Stimulated activated CD4-positive, alpha-beta T cell treated with anti-CD3 and anti-CD28 coated beads, Interleukin-15, amount 100 ng/mL, for 48 hours (primary cell): ENCODE results near the gene ANAPC10.
"Not testable (repeated sequence)": the region's sequence is repeated elsewhere in the genome, so short reads cannot be mapped to it uniquely, and the experiment has no call there.

Experiments
- DNase-seq, 2 donors: peaks; one replicate each; pipeline ENCODE4 v3.0.0-alpha.2; 2020; ENCODE audit warnings: low read depth in 2 of 2

Gene ANAPC10, protein sequence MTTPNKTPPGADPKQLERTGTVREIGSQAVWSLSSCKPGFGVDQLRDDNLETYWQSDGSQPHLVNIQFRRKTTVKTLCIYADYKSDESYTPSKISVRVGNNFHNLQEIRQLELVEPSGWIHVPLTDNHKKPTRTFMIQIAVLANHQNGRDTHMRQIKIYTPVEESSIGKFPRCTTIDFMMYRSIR

DNA sequence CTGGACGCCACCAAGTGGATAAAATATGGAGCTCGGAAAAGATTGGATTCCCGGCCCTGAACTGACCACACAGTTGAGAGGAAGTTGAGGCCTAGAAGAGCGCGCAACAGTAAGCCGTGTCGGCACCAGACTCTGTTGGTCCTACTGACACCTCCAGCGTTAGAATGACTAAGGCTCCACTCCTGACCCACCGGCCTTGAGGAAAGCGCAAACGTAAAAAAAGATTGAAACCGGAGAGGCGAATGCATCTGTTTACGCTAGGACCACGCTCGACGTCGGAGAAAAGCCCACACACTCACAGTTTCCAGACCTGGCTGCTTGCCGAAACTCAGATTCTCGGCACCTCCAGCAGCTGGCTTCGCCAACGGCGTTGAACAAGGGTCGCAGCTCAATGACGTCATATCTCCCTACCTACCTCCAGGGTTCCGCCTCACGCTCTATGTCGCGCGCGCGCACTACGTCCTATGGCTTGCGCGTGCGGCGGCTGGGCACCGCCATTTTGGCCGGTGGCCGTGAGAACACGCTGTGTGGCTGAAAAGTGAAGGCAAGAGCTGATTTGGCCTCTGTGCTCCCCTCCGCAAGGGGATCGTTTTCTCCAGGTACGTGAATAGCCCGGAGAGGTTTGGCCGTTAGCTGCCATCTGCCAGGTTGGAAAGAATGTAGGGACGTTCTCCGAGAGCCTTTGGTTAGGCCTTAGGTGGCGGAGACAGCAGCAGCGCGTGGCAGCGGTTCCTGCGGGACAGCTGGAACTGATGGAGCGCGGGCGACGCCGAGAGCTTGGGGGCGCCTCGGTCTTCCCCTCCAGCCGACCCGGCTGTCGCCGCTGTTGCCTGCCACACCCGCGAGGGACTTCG is at the start of gene ANAPC10, which contains the start of gene ABCE1:
TSS of gene ANAPC10 (minus strand) at position 376 of the 854 bp plus-strand sequence. CDS start 2,097 bp downstream, outside the sequence.
TSS of gene ABCE1 (plus strand) at position 491 of the 854 bp plus-strand sequence. CDS start 6,102 bp downstream, outside the sequence.
- DNase-seq = peak; percentile 92 to 96

DNA sequence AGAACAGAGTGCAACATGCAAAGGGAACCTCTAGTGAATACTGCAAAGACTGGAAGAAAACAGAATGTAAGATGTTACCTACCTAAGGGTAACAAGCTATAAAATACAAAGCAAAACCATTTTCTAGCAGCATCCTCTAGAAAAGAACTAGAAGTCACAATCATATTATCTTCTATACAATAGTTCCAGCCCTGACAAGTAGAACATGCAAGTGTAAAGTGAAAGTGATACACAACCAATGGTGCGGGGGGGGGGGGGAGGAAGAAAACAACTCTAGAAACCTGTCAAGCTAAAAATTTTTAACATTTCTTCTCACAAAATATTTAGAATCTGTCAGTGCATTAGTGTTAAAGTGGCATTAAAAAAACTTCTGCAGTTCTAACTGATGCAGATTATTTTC is 38.2 kb upstream of the ANAPC10 start:
- DNase-seq = not testable (repeated sequence)

DNA sequence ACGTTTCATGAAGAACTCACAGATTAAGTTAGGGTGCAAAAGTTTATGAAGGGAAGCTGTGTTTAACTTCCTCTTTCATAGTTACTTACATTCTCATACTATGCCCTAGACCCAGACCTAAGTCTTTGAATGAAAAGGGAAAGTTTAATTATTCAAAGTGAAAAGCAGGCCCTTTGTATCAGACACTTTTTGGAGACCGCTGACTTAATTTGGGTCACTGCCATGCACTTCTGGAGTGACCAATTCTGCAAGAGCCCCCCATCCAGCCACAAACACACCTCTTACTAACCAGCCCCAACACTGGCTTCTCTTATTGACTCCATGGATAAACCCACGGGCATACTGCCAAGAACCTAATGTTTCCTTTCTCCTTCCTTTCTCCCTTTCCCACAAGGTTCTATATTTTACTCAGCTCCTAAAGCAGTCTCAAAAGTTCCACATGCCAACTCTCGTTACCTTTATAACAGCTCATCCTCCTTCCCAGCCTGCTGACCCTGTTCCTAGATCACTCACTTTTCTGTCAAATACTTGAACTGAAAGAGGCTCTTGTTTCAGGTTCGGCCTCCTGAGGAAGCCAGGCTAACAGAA is 34.6 kb upstream of the ANAPC10 start:
- DNase-seq = no peak

DNA sequence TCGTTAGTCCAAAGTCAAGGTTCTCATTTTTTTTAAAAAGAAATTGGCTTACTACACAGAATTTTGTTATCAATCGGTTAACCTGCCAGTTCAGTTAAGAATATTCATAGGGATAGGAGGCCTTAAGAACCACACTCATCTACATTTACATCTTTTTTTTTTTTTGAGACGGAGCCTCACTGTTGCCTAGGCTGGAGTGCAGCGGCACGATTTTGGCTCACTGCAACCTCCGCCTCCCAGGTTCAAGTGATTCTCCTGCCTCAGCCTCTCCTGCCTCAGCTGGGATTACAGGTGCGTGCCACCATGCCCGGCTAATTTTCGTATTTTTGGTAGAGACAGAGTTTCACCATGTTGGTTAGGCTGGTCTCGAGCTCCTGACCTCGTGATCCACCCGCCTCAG is 33.9 kb upstream of the ANAPC10 start:
- DNase-seq = no peak

DNA sequence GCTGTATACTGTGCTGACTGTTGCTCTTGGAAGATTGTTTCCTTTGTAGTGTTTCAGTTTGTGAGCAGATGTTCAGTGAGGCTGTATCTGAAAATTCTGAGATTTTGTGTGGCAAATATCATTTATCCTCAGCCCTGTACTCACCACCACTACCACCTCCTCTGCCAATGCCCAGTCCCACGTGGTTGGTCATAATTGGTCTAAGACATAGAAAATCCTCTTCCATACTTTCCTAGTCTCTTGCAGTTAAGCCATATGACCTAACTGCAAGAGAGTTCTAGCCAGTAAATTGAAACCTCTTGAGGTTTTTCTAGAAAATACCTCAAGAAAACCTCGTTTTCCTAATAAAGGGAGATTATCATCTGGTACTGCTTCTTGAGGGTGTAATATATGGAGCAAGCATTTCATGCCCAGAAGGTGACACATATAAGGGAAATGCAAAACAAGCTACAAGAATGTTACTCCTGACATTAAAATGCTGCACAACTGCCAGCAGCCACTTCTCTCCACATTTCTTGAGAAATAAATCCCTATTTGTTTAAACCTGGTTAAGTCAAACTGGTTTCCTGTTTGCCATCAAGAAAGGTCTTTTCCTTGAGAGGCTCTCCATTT is 32.9 kb upstream of the ANAPC10 start:
- no peak for DNase-seq

DNA sequence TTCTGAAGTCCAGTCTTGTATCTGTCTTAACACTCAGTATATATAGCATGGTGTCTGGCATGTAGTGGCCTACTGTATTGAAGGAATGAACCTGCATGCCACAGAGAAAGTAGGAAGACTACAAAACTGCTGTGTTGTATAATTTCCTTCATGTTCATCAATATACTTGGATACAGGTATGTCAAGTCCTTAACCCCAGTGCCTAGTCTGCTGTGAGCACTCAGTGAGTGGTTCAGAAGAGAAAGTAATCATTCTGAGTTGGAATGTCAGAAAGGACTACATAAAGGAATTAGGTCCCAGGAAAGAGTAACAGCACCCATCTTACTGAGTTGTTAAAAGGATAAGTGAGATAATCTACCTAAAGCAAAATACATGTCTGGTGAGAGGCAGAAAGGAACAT is 32.1 kb upstream of the ANAPC10 start:
- DNase-seq = no peak

DNA sequence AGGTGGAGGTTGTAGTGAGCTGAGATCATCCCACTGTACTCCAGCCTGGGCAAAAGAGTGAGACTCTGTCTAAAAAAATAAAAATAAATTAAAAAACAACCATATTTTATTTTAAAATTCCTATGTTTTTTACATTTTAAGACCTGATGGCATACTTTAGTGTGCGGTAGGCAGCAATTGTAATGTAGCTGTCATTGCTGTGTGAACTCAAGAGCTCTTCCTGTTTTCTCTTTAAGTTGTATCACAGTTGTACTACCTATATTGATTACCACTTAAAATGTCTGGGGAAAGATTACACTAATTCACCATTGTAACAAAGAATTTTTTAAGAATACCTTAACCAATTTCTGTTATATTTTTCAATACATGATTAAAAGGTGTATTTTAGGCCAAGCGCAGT is 27.4 kb upstream of the ANAPC10 start:
- no peak for DNase-seq

DNA sequence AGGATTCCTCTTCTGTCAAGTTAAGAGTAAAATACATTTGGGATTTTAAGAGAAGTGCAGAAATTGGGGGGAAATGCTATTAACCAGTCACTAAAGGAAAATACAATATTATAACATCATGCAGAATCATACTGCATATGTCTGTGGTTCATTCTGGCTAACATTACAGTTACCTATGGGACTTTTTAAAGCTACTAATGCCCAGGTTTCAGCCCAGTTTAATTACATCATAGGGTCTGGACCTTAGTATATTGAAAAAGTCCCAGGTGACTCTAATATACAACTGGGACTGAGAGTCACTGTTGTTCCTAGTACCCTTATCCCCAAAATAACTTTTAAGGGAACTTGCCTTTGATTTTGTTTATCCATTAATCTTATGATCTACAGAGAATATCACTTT is 10.1 kb upstream of the ANAPC10 start:
- no peak for DNase-seq

DNA sequence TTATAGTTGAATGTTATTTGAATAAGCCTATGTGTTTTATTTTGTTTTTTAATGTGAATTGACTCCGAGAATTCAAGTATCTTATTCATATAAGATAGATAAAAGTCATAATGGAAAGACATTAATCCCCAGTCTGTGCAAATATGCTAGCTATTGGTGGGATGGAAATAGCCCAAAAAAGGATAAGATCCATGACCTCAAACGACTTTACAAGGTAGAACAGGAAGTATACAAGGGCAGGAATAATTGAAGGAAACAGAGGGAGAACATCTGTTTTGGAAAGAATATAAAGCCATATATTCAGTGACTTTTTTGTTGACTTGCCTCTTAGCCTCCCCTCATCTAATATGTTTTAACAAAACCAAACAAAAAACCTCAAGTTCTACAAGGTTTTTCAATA is 9.1 kb upstream of the ANAPC10 start:
- no peak for DNase-seq

DNA sequence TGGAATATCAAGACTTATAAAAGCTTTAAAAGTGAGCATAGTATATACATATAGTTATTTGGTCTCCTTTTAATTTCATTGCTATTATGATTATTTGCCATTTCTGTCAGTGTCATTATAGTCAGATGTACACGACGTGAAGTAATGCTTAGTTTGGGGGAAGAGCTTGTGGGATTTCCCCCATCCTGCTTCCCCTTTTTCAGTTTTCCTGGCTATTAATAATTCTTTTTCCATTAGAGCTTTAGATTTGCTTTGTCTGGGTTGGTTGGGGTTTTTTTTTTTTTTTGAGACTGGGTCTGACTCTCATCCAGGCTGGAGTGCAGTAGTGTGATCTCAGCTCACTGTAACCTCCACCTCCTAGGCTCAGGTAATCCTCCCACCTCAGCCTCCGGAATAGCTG is 5.5 kb upstream of the ANAPC10 start:
- no peak for DNase-seq

DNA sequence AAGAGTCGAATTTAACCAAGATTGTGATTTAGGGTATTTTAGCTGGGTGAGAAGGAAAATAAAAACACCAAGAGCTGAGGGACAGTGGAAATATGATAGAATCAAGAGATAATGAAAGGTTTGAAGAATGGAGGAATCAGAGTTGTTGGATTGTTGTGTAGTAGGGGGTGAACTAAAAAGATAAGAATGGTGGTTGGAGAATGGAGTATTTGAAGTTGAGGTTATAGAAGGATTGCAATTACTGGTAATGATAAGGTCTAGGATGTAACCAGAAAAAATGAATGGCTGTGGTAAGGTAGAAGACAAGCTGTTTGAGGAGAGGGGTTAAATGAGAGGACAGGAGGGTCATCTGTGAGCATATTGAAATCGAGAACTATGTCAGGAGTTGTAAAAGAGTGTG is 4.6 kb upstream of the ANAPC10 start:
- no peak for DNase-seq

DNA sequence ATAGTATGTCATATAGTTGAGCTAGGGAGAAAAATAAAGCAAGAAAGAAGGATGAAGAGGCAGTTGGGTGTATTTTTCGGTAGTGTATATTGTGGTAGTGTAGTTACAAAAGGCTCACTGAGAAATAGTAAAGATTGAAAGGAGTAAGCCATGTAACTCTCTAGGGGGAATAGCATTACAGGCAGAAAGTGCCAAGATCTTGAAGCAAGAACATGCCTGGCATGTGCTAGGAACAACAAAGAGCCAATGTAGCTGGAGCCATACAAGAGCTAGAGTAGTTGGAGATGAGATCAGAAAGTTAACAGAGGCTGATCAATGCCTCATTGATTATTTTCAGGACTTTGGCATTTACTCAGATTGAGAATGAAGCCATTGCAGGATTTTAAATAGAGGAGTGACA is 3.1 kb upstream of the ANAPC10 start:
- DNase-seq = no peak

DNA sequence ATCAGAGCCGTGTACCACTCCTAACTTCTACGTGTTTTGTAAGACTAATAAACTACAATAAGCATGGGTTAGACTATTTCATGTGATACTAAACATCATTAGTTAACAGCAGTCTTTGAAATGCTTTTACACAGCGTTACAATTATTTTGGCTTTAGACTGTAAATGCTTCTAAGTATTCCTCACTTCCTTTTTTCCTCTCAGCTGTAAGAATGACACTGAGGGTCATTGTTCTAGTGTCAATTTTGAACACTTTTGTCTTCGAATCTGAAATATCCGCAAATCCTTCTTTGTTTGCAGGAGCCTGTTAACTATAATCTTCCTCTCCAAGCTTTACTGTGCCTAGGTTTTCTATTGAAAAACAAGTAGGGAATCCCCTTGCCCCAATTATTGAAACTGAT is 1.7 kb upstream of the ANAPC10 start:
- DNase-seq = no peak

DNA sequence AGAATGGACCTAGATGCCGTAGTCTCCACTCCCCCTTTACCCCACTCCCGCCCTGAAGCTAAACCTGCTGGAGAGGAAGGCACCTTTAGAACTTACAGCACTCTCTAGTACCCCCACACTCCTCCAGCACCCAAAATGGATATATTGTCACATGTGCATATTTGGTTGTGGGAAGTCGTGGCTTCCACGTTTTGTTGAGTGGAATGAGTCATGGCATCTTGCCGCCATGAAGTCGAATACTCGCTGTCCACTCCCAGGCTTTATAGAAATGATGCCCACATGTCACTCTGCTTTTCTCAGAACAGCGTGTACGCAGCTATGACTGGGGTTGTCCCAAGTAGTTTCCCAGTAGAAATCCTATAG is 660 bp upstream of the ANAPC10 start:
- peak; percentile 24 to 36 for DNase-seq

DNA sequence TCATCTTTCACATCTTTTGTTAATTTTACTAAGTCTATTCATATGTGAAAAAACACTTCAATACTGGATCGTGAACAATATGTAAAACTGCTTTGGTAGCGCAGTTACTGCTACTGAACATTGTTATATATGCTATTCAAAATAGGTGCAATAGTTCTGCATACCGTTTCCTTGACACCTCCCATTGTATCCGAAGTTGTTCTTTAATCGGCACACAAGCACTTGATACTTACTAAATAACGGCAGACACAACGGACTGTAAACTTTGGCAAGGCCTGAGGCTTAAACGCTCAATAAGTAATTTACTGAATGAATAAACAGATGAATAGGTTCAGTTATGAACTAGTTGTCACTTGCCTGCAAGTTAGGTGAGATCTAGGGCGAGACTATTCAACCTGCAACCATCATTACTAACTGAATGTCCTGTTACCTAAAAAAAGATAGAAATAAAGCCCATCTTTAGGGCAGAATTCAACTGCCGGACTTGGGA is 620 bp downstream of the ANAPC10 start:
- DNase-seq = no peak

DNA sequence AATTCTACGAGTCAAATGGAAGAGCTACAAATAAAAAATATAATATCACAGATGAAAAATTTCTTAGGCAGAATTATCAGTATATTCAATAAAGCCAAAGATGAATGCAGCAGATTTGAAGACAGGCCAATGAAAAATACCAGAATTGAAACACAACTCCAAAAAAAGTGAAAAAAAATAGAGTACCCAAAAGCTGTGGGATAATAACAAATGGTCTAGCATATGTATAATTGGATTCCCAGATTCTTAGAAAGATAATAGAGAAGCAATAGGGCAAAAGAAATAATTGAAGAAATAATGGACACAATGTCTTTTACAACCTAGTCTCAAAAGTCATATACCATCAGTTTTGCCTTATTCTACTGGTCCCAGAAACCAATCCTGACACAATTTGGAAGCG is 4.4 kb downstream of the ANAPC10 start:
- no peak for DNase-seq

DNA sequence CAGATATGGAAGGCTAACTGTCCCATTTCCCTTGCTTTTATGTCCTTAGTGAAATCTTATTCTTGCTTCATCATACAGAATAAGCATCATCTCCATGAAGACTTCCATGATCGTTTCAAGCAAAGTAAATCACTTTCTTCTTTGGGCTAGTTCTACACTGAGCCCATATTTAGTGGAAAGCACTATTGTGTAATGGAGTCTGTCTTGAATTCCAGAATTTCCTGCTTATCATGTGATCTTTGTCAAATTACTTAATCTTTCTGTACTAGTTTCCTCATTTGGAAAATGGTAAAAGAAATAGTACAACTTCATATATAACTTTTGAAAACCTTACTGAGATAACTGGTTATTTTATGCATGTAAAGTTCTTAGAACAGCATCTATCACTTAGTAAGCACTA is 7.6 kb downstream of the ANAPC10 start:
- no peak for DNase-seq

DNA sequence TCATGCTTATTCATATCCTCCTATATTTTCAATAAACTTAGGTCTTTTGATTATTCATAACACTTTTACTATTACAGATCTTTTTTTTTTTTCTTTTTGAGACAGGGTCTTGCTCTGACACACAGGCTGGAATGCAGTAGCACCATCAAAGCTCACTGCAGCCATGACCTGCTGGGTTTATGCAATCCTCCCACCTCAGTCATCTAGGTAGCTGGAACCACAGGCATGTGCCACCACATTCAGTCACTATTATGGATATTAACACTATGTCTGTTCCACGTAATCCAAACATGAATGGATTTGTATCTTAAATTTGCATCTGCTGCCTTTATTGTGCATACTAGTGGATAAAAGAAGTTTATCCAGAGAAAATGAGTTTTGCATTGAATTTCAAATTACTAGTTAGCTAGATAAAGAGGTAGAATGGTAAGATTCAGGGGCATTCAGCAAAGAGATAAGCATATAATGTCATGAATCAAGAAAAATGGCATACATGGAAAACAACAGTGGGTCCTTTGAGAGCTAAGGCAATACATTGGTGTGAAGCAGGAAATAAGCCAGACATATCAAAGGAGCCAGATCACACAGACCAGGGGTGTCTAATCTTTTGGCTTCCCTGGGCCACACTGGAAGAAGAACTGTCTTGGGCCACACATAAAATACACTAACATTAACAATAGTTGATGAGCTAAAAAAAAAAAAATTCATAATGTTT is 13.9 kb downstream of the ANAPC10 start:
- DNase-seq = no peak

DNA sequence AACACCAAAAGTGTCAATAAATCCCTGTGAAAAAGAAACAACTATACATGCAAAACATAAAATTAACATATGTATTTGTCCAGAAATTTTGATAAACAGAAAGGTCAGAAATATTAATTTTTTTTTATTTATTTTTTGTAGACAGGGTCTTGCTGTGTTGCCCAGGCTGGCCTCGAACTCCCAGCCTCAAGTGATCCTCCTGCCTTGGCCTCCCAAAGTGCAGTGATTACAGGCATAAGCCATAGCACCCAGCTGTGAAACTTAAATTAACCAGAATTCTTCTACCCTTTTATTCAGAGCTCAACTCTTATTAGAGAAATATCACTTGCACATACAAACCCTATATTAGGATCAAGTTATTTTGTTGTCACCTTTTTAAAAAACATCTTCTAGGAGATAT is 16.2 kb downstream of the ANAPC10 start:
- no peak for DNase-seq

DNA sequence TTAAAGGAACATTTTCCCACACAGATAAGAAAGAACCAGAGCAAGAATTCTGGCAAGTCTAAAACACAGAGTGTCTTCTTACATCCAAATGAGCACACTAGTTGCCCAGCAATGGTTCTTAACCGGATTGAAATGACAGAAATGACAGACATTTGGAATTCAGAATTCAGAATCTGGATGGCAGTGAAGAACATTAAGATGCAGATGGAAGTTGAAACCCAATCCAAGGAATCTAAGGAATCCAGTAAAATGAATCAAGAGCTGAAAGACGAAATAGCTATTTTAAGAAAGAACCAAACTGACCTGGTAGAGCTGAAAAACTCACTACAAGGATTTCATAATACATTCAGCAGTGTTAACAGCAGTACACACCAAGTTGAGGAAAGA is 21.5 kb downstream of the ANAPC10 start:
- no peak for DNase-seq

DNA sequence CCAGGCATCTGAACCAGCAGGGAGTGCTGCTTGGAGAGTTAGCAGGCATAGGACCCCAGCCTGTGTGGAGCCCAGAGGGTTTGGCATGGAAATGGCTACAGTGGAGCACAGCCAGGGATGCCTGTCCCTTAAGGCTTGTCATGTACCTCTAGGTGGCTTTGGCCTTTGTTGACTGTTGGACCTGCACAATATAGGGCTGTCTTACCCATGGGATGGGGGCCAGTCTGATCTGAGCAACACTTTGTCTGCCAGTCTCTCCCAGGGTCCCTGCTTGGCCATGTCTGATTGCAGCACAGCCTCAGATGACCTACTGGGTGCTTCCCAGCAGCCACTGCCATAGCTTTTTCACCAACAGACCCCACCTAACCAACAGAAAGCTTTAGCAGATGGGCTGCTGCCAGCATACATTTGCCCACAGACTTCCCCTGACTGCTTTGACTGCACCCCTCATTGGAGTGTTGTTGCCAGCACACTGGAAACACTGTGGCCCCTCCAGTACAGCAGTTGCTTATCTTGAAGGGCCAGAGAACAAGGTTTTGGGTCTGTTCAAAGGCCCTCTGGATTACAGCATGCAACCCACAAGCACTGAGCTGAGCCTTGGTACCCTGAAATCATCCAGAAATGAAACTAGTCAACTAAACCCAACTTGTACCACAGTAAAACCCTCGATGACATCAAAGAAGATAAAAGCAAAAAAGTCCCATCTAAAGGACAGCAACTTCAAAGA is 22.1 kb downstream of the ANAPC10 start:
- no peak for DNase-seq
